GM23248 (cell line): ENCODE results near the gene SLX4IP. TPM values are rescaled to one million over a fixed set of nuclear protein-coding genes. Genes with fewer than 3 reads are reported as not detected.

Experiments
- DNase-seq: peaks from one replicate; pipeline ENCODE4 v3.0.0-alpha.2; 2015
- H2AFZ ChIP-seq: fragments of 200-600 bp; sonication (generic); 2 replicates; pipeline ENCODE4 v1.6.1; 2016; ENCODE audit warnings: antibody characterized with exemption
- H3F3A ChIP-seq: fragments of 200-600 bp; sonication (generic); 2 replicates; pipeline ENCODE4 v1.6.1; 2016; ENCODE audit warnings: mild to moderate bottlenecking, antibody characterized with exemption, mixed run types; ENCODE audit not compliant: insufficient read depth
- H3K27ac ChIP-seq: fragments of 200-600 bp; sonication (generic); 2 replicates; pipeline ENCODE4 v1.5.1; 2016; ENCODE audit warnings: mild to moderate bottlenecking
- H3K27me3 ChIP-seq: fragments of 200-600 bp; sonication (generic); replicated peaks from 2 replicates; pipeline ENCODE4 v1.6.1; 2016; ENCODE audit warnings: mild to moderate bottlenecking; ENCODE audit not compliant: insufficient read depth
- H3K36me3 ChIP-seq: fragments of 200-600 bp; sonication (generic); 2 replicates; pipeline ENCODE4 v1.6.1; 2016; ENCODE audit warnings: low read depth, mild to moderate bottlenecking
- H3K4me1 ChIP-seq: fragments of 200-600 bp; sonication (generic); 2 replicates; pipeline ENCODE4 v1.6.1; 2016; ENCODE audit warnings: mild to moderate bottlenecking; ENCODE audit not compliant: insufficient read depth
- H3K4me2 ChIP-seq: fragments of 200-600 bp; sonication (generic); one replicate; pipeline ENCODE4 v1.6.1; 2016; ENCODE audit warnings: mild to moderate bottlenecking; ENCODE audit not compliant: unreplicated experiment
- H3K4me3 ChIP-seq: fragments of 200-600 bp; sonication (generic); 2 replicates; pipeline ENCODE4 v1.5.1; 2016; ENCODE audit warnings: mild to moderate bottlenecking
- H3K79me2 ChIP-seq: fragments of 200-600 bp; sonication (generic); 2 replicates; pipeline ENCODE4 v1.6.1; 2016; ENCODE audit warnings: mild to moderate bottlenecking; ENCODE audit not compliant: insufficient read depth
- H3K9ac ChIP-seq: fragments of 200-600 bp; sonication (generic); 2 replicates; pipeline ENCODE4 v1.6.1; 2016; ENCODE audit warnings: mild to moderate bottlenecking
- H3K9me2 ChIP-seq: fragments of 200-600 bp; sonication (generic); 2 replicates; pipeline ENCODE4 v1.6.1; 2016; ENCODE audit warnings: mixed run types, mild to moderate bottlenecking, moderate library complexity; ENCODE audit not compliant: insufficient read depth
- H3K9me3 ChIP-seq: fragments of 200-600 bp; sonication (generic); one replicate; pipeline ENCODE4 v1.6.1; 2017; ENCODE audit warnings: low read depth
- H4K20me1 ChIP-seq: fragments of 200-600 bp; sonication (generic); 2 replicates; pipeline ENCODE4 v1.6.0; 2016; ENCODE audit not compliant: insufficient read depth
- EZH2 ChIP-seq: fragments of 200-600 bp; sonication (generic); IDR thresholded peaks from 2 replicates; pipeline ENCODE4 v1.6.1; 2018; ENCODE audit warnings: antibody characterized with exemption, mild to moderate bottlenecking; ENCODE audit not compliant: insufficient read depth, poor library complexity, severe bottlenecking
- EZH2phosphoT487 ChIP-seq: fragments of 200-600 bp; sonication (generic); IDR thresholded peaks from 2 replicates; pipeline ENCODE4 v1.6.1; 2018; ENCODE audit warnings: antibody characterized with exemption, moderate library complexity, mild to moderate bottlenecking, low read depth; ENCODE audit not compliant: insufficient read depth
- WGBS, 2 experiments: methylation state at CpG; one replicate each; pipeline ENCODE4 v1.1.6; 2015 to 2017; ENCODE audit warnings: low lambda C conversion rate in 2 of 2, low coverage in 1 of 2; ENCODE audit errors: missing lambda C conversion rate in 2 of 2; 5-methylcytosine and 5-hydroxymethylcytosine counted together
- in situ Hi-C: fragments of 300-500 bp; cut with MboI; formaldehyde crosslinking; loops from 2 replicates; pipeline ENCODE4 v1.15.0; 2020
- polyA plus RNA-seq: library from polyadenylated mRNA; unstranded; fragments of >200 nt; fragmentation: Nextera tagmentation; extraction: Ambion mirVana; gene quantifications from 2 replicates; pipeline ENCODE4 v1.2.1, GENCODE V29; 2016
- total RNA-seq: library from RNA; depleted of rRNA; stranded (reverse); fragments of >200 nt; shearing (Covaris generic); gene quantifications from 2 replicates; pipeline ENCODE4 v1.2.3, GENCODE V29; 2014

Gene SLX4IP
- total and polyA plus RNA-seq, 2 experiments from 2014 or later = 3.7 to 3.9 TPM

DNA sequence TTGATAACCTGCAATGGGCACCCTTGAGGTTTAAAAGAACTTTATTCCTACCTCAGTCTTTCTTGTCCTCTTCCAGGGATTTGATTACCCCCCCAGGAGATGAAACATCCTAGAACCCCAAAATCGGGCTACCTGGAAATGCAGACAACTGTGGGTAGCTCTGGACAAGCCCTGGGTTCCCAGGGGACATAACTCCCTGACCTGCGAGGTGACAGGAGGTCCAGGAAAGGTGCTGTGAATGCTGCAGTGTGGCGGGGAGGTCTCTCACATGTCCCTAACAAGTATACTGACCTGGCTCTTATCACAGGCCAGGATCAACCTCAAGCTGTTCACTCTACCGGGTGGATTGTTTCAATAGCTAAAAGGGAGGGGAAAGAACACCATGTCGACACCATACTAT is 227.0 kb downstream of the SLX4IP start:
- Histone ChIP-seq H3K9me2 (no peaks in the 10 kb centered on the region), H3K4me3 (no peak overlapping the region), H3K4me1 (no peaks in the 10 kb centered on the region; the same call in 1 of the 2 replicates), H3K9me3 (no peaks in the 10 kb centered on the region), H3K9ac (no peak overlapping the region), H3K27me3 (no peaks in the 10 kb centered on the region), H4K20me1 (no peaks in the 10 kb centered on the region), H2AFZ (no peak overlapping the region), H3K27ac (no peak overlapping the region), H3K36me3 (no peaks in the 10 kb centered on the region), H3K4me2 (no peak overlapping the region), H3K79me2 (no peaks in the 10 kb centered on the region), H3F3A (no peaks in the 10 kb centered on the region)
- in situ Hi-C loops = loop anchor here (25.0 kb wide), 1 partner anchor 875 kb away; no protein-coding TSS in a partner anchor
- TF ChIP-seq EZH2 (no peak), EZH2phosphoT487 (no peak)
- no peak for DNase-seq
- 86 to 87% methylated on average over 5 of the region's 5 CpGs for WGBS, 2 experiments

DNA sequence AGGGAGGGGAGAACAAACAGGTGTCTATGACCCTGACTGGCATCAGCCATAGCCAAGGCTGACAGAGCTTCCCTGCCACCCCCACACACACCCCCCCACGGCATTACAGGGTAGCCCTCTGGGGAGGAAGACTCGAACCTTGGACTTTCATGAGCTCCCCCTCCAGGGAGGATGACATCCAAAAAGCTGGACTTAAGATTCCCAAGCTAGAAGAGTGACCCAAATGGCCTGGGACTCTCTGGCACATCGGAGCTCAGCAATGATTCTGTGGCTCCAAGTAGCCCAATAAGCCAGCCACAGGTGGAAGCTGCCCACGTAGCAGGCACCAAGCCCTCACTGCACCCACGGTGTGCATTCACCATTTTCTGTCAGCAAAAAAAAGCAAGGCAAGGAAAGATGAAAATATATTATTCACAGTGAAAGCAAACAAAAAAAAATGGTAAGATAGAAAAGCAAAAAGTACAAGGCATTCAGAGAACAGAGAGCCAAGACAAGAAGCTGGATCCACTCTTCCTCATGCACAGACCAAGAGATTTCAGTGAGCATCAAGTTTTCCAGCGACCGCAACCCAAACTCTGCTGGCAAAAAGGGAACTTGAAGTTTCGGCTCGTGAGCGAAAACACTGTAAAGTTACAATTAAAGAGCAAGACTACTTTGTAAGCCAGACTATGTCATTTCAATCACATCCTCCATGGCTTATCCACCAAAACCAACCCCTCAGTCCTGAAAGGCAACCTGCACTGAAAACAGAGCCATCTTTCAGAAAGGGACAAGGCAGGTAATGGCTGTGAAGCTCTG is 227.8 kb downstream of the SLX4IP start:
- Histone ChIP-seq H3K4me2 (no peak overlapping the region), H4K20me1 (no peaks in the 10 kb centered on the region), H2AFZ (no peak overlapping the region), H3K27ac (no peak overlapping the region), H3K9me3 (no peaks in the 10 kb centered on the region), H3K4me3 (no peak overlapping the region), H3K9me2 (no peaks in the 10 kb centered on the region), H3K36me3 (no peaks in the 10 kb centered on the region), H3K79me2 (no peaks in the 10 kb centered on the region), H3K4me1 (no peaks in the 10 kb centered on the region; the same call in 1 of the 2 replicates), H3K27me3 (no peaks in the 10 kb centered on the region), H3F3A (no peaks in the 10 kb centered on the region), H3K9ac (no peak overlapping the region)
- no peak for DNase-seq
- 82 to 83% methylated on average over 10 of the region's 10 CpGs for WGBS, 2 experiments
- in situ Hi-C loops = loop anchor here (25.0 kb wide), 1 partner anchor 874 kb away; no protein-coding TSS in a partner anchor
- TF ChIP-seq EZH2 (no peak), EZH2phosphoT487 (no peak)

DNA sequence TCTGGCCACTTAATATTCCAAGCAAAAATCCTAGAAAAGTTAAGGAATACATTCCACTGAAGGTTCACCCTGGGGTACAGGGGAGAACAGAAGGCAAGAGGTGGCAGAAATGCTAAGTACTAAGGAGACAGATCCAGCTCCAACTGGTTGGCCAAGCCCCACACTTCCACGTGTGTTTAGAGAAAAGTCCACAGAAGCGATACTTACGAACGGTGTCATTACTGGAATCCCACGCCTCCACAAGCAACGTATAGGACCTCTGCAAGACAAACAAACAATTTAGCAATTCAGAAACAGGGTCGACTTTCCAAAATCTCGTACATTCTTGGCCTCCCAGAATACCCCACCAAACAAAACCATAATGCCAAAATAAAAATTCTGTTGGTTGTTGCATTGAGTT is 228.7 kb downstream of the SLX4IP start:
- no peaks in the 10 kb centered on the region for H3K79me2 ChIP-seq

DNA sequence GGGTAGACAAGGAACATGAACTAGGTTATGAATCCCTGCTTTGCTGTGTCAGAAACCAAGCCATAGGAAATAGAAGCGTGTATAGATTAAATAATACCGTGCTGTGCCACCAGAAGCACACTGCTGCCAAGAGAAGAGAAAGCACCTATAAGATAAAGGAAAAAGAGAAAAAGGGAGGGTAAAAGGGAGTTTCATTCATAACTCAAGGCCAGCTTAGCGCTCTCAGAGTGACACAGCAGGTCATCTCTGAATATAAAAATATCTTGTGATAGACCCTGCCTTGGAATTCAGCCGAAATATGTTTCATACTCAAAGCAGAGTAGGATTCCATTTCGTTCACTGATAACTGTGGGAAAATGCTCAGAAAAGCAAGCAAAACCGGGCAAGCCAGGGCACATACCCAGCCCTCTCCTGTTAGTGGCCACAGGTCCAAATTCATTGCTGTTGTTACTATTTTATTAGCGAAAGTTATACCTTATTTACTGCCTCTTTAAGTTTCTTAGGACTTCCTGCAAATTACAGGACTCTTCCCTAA is 230.0 kb downstream of the SLX4IP start:
- TF ChIP-seq EZH2 (no peak), EZH2phosphoT487 (no peak)
- no peaks in the 10 kb centered on the region for H3K36me3 ChIP-seq
- no peaks in the 10 kb centered on the region for H3K9me3 ChIP-seq
- no peak overlapping the region for H3K4me2 ChIP-seq
- in situ Hi-C loops = loop anchor here (25.0 kb wide), 1 partner anchor 872 kb away; no protein-coding TSS in a partner anchor
- H3K4me3 ChIP-seq = no peak overlapping the region
- no peaks in the 10 kb centered on the region for H3K79me2 ChIP-seq
- no peaks in the 10 kb centered on the region for H4K20me1 ChIP-seq
- no peaks in the 10 kb centered on the region; the same call in 1 of the 2 replicates for H3K4me1 ChIP-seq
- WGBS, 2 experiments = 90 to 91% methylated on average over 7 of the region's 7 CpGs
- no peak overlapping the region for H3K27ac ChIP-seq
- no peak overlapping the region for H2AFZ ChIP-seq
- no peak overlapping the region for H3K9ac ChIP-seq
- no peaks in the 10 kb centered on the region for H3K27me3 ChIP-seq
- no peaks in the 10 kb centered on the region for H3K9me2 ChIP-seq
- no peak for DNase-seq
- H3F3A ChIP-seq = no peaks in the 10 kb centered on the region

More for the DNA sequence above, 228.7 kb downstream of the SLX4IP start:
- no peaks in the 10 kb centered on the region for H3K9me2 ChIP-seq
- 93 to 96% methylated on average over 8 of the region's 8 CpGs for WGBS, 2 experiments
- H2AFZ ChIP-seq = no peak overlapping the region
- DNase-seq = no peak
- H3F3A ChIP-seq = no peaks in the 10 kb centered on the region
- H3K4me3 ChIP-seq = no peak overlapping the region
- TF ChIP-seq EZH2phosphoT487 (no peak), EZH2 (no peak)
- no peaks in the 10 kb centered on the region for H3K36me3 ChIP-seq
- H3K4me1 ChIP-seq = no peaks in the 10 kb centered on the region; the same call in 1 of the 2 replicates
- H4K20me1 ChIP-seq = no peaks in the 10 kb centered on the region
- in situ Hi-C loops = loop anchor here (25.0 kb wide), 1 partner anchor 874 kb away; no protein-coding TSS in a partner anchor
- no peak overlapping the region for H3K9ac ChIP-seq
- no peak overlapping the region for H3K27ac ChIP-seq
- H3K27me3 ChIP-seq = no peaks in the 10 kb centered on the region
- no peak overlapping the region for H3K4me2 ChIP-seq
- no peaks in the 10 kb centered on the region for H3K9me3 ChIP-seq
